GM12878 (cell line): ENCODE results near the gene RHBDF2. TPM values are rescaled to one million over a fixed set of nuclear protein-coding genes. Genes with fewer than 3 reads are reported as not detected.

Source experiments
- BHLHE40 ChIP-seq, 2 experiments: fragments of 450-650 bp in 1 of 2; IDR thresholded peaks; 2 replicates each; pipeline ENCODE4 v1.6.1; 2011 to 2017; ENCODE audit warnings: low read depth in 2 of 2, borderline replicate concordance in 1 of 2, improper control_type of control experiment in 1 of 2, low read length in 1 of 2, mild to moderate bottlenecking in 1 of 2
- CREM ChIP-seq: IDR thresholded peaks from 2 replicates; pipeline ENCODE4 v1.6.1; 2014; ENCODE audit warnings: antibody characterized with exemption, low read depth
- EP300 ChIP-seq, 2 experiments: fragments of 150-350 bp in 1 of 2; IDR thresholded peaks; 2 replicates each; pipeline ENCODE4 v1.6.1; 2011 to 2012; ENCODE audit warnings: low read depth in 2 of 2, low read length in 2 of 2, borderline replicate concordance in 1 of 2, improper control_type of control experiment in 1 of 2, inconsistent platforms in 1 of 2; ENCODE audit not compliant: control insufficient read depth in 1 of 2
- FOS ChIP-seq: IDR thresholded peaks from 3 replicates; pipeline ENCODE4 v1.6.1; 2011; ENCODE audit warnings: borderline replicate concordance; ENCODE audit not compliant: insufficient read length; ENCODE audit errors: extremely low read depth
- HDAC6 ChIP-seq: fragments of 200-600 bp; sonication (generic); IDR thresholded peaks from one replicate; pipeline ENCODE4 v1.8.0; 2017; ENCODE audit warnings: antibody characterized with exemption; ENCODE audit not compliant: unreplicated experiment
- IKZF1 ChIP-seq: fragments of 450-650 bp; conservative IDR thresholded peaks from 2 replicates; pipeline ENCODE4 v1.6.1; 2017; ENCODE audit warnings: antibody characterized with exemption, mild to moderate bottlenecking
- IKZF2 ChIP-seq, 2 experiments: fragments of 450-650 bp; IDR thresholded peaks; 2 replicates each; pipeline ENCODE4 v1.6.1; 2017; ENCODE audit warnings: mild to moderate bottlenecking in 2 of 2, moderate library complexity in 2 of 2
- JUND ChIP-seq: IDR thresholded peaks from 2 replicates; pipeline ENCODE4 v1.6.1; 2012; ENCODE audit warnings: low read depth, mild to moderate bottlenecking, low read length, improper control_type of control experiment, moderate library complexity
- MEF2A ChIP-seq: IDR thresholded peaks from 2 replicates; pipeline ENCODE4 v1.6.1; 2011; ENCODE audit warnings: low read depth, mild to moderate bottlenecking, low read length, moderate library complexity; ENCODE audit not compliant: insufficient read depth
- MTA3 ChIP-seq: IDR thresholded peaks from 2 replicates; pipeline ENCODE4 v1.6.1; 2012; ENCODE audit warnings: low read length, inconsistent platforms, borderline replicate concordance
- MXI1 ChIP-seq: fragments of 150-350 bp; IDR thresholded peaks from 2 replicates; pipeline ENCODE4 v1.6.1; 2011; ENCODE audit warnings: low read depth, mild to moderate bottlenecking, inconsistent platforms, low read length, improper control_type of control experiment
- MYB ChIP-seq: fragments of 150-350 bp; IDR thresholded peaks from 2 replicates; pipeline ENCODE4 v1.6.1; 2014; ENCODE audit warnings: mild to moderate bottlenecking, low read depth, low read length, borderline replicate concordance
- NFYB ChIP-seq: IDR thresholded peaks from 2 replicates; pipeline ENCODE4 v1.6.1; 2011; ENCODE audit warnings: low read depth, mild to moderate bottlenecking, low read length, improper control_type of control experiment, moderate library complexity; ENCODE audit not compliant: insufficient read depth
- NR2C2 ChIP-seq: IDR thresholded peaks from 2 replicates; pipeline ENCODE4 v1.6.1; 2011; ENCODE audit warnings: borderline replicate concordance, low read depth; ENCODE audit not compliant: control insufficient read depth, insufficient read length
- PAX8 ChIP-seq: fragments of 450-650 bp; IDR thresholded peaks from 2 replicates; pipeline ENCODE4 v1.6.1; 2017; ENCODE audit warnings: mild to moderate bottlenecking, moderate library complexity
- RELA ChIP-seq: fragments of 450-650 bp; IDR thresholded peaks from 2 replicates; pipeline ENCODE4 v1.8.0; 2014; ENCODE audit warnings: borderline replicate concordance; ENCODE audit not compliant: partially characterized antibody
- RUNX3 ChIP-seq: IDR thresholded peaks from 2 replicates; pipeline ENCODE4 v1.6.1; 2012; ENCODE audit warnings: low read length, inconsistent platforms
- SMAD5 ChIP-seq: IDR thresholded peaks from 2 replicates; pipeline ENCODE4 v1.6.1; 2016; ENCODE audit warnings: antibody characterized with exemption, low read depth
- SP1 ChIP-seq: IDR thresholded peaks from one replicate; pipeline ENCODE4 v1.6.1; 2011; ENCODE audit warnings: low read depth, low read length
- STAT1 ChIP-seq: fragments of 450-650 bp; conservative IDR thresholded peaks from 2 replicates; pipeline ENCODE4 v1.6.1; 2014; ENCODE audit warnings: antibody characterized with exemption, mild to moderate bottlenecking
- TAF1 ChIP-seq: IDR thresholded peaks from 2 replicates; pipeline ENCODE4 v1.6.1; 2011; ENCODE audit warnings: mild to moderate bottlenecking, low read depth, low read length, borderline replicate concordance
- TARDBP ChIP-seq: IDR thresholded peaks from 2 replicates; pipeline ENCODE4 v1.6.1; 2016; ENCODE audit warnings: borderline replicate concordance
- TBL1XR1 ChIP-seq: IDR thresholded peaks from 2 replicates; pipeline ENCODE4 v1.6.1; 2012; ENCODE audit warnings: low read depth, low read length, improper control_type of control experiment
- WRNIP1 ChIP-seq: IDR thresholded peaks from 2 replicates; pipeline ENCODE4 v1.6.1; 2011; ENCODE audit warnings: low read depth, low read length, improper control_type of control experiment, borderline replicate concordance
- polyA plus RNA-seq, 11 experiments: library from polyadenylated mRNA; depleted of rRNA in 4 of 11; unstranded in 6 of 11; stranded (reverse) in 5 of 11; fragments of >200 nt; fragmentation: Nextera tagmentation in 4 of 11; fragmentation: Illumina TruSeq in 1 of 11; extraction: Ambion mirVana in 4 of 11; extraction: Trizol in 1 of 11; gene quantifications; 1 replicate in 1 of 11; 2 replicates in 10 of 11; pipeline versions ENCODE4 v1.2.1 to v1.2.3, GENCODE V29; 2011 to 2016; ENCODE audit warnings: inconsistent platforms in 2 of 11, missing spikeins in 2 of 11, low read depth in 1 of 11
- total RNA-seq, 4 experiments: library from RNA; depleted of rRNA in 3 of 4; stranded (reverse); fragments of >200 nt in 3 of 4; fragmentation: Illumina TruSeq in 1 of 4; extraction: Trizol in 1 of 4; gene quantifications; 2 replicates each; pipeline versions ENCODE4 v1.2.1 to v1.2.3, GENCODE V29; 2013 to 2021
- TF ChIP-seq, protein P1 (sequence below): IDR thresholded peaks from 2 replicates; pipeline ENCODE4 v1.6.1; 2012; ENCODE audit warnings: low read depth, low read length, improper control_type of control experiment
- TF ChIP-seq, protein P2 (sequence below): fragments of 450-650 bp; IDR thresholded peaks from 2 replicates; pipeline ENCODE4 v1.6.1; 2016; ENCODE audit warnings: mild to moderate bottlenecking, moderate library complexity, borderline replicate concordance

The RHBDF2 gene
- total and polyA plus RNA-seq, 10 of the 15 experiments (the other 5 are each of a cell fraction or from before 2014, with no cell fraction given), result 0.97 to 43.0 (median 18.7) TPM

DNA sequence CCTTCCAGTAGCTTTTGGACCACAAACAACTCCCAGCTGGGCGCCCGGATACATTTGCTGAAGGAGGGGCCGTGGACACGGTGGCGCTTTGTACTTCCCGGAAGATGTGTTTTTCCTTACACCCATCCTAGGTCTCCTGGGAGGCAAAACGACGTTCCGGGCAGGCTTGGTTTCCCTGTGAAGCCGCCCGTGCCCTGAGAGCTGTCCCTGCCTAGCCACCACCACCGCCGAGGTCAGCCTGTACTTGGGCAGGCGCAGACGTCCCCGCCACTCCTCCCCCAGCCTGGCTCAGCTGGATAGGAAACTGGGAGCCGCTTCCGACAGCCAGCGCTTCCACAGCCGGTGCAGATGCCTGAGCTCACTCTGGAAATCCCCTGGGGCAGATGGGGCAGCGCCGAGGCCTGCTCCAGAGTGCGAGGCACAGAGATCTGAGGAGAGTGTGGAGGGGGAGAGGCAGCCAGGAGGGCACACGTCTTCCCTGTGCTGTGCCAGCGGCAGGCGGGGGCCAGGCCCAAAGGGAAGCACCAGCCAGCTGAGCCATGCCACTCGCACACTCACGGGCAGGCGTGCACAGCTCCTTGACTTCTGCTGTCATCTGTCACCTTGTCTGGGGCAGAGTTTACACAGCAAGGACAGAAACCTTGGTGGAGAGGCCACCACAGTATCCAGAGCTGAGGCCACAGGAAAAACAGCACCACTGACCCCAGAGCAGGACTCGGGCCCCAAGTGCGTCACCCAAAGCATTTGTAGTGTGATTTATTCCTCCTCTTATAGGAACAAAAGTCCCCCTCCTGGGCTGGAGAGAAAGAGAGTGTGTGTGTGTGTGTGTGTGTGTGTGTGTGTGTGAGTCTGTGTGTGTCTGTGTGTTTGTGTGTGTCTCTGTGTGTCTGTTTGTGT is 3.0 kb downstream of the RHBDF2 start (continued):
- TF ChIP-seq NFYB, result no peak
- TF ChIP-seq TBL1XR1, result no peak
- TF ChIP-seq EP300 (IDR thresholded peaks at IDR 0.05; ENCODE audit: borderline replicate concordance in 1 of 2, control insufficient read depth in 1 of 2, low read depth in 2 of 2, low read length in 2 of 2), result no peak
- no peak for TF ChIP-seq MEF2A
- peak; percentile 94 for TF ChIP-seq RELA
- no peak for TF ChIP-seq TARDBP
- TF ChIP-seq STAT1, result no peak
- TF ChIP-seq NR2C2, result no peak
- TF ChIP-seq SP1, result no peak
- no peak for TF ChIP-seq MYB
- TF ChIP-seq, protein P1, sequence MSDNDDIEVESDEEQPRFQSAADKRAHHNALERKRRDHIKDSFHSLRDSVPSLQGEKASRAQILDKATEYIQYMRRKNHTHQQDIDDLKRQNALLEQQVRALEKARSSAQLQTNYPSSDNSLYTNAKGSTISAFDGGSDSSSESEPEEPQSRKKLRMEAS, result no peak; the same call in 1 of the 2 replicates
- TF ChIP-seq, protein P2, sequence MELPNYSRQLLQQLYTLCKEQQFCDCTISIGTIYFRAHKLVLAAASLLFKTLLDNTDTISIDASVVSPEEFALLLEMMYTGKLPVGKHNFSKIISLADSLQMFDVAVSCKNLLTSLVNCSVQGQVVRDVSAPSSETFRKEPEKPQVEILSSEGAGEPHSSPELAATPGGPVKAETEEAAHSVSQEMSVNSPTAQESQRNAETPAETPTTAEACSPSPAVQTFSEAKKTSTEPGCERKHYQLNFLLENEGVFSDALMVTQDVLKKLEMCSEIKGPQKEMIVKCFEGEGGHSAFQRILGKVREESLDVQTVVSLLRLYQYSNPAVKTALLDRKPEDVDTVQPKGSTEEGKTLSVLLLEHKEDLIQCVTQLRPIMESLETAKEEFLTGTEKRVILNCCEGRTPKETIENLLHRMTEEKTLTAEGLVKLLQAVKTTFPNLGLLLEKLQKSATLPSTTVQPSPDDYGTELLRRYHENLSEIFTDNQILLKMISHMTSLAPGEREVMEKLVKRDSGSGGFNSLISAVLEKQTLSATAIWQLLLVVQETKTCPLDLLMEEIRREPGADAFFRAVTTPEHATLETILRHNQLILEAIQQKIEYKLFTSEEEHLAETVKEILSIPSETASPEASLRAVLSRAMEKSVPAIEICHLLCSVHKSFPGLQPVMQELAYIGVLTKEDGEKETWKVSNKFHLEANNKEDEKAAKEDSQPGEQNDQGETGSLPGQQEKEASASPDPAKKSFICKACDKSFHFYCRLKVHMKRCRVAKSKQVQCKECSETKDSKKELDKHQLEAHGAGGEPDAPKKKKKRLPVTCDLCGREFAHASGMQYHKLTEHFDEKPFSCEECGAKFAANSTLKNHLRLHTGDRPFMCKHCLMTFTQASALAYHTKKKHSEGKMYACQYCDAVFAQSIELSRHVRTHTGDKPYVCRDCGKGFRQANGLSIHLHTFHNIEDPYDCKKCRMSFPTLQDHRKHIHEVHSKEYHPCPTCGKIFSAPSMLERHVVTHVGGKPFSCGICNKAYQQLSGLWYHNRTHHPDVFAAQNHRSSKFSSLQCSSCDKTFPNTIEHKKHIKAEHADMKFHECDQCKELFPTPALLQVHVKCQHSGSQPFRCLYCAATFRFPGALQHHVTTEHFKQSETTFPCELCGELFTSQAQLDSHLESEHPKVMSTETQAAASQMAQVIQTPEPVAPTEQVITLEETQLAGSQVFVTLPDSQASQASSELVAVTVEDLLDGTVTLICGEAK, result no peak
- TF ChIP-seq TAF1, result 0 out of 2 replicates have a peak, but pooled peaks have one; percentile 9
- no peak for TF ChIP-seq HDAC6
- TF ChIP-seq MTA3, result no peak
- TF ChIP-seq MXI1, result no peak
- no peak for TF ChIP-seq JUND
- TF ChIP-seq IKZF2 (IDR thresholded peaks at IDR 0.05), result peak; percentile 64
- TF ChIP-seq WRNIP1, result no peak
- TF ChIP-seq FOS, result no peak
- 0 out of 2 replicates have a peak, but pooled peaks have one; percentile 1 for TF ChIP-seq CREM
- peak in 1 of 2 experiments; percentile 64; a peak in 1 of 4 replicates for TF ChIP-seq BHLHE40 (IDR thresholded peaks at IDR 0.05; ENCODE audit: borderline replicate concordance in 1 of 2, low read depth in 2 of 2, low read length in 1 of 2)
- TF ChIP-seq RUNX3, result no peak
- TF ChIP-seq PAX8, result no peak
- no peak for TF ChIP-seq SMAD5
- peak; percentile 89 for TF ChIP-seq IKZF1
